Lower leg skin (tissue), 3 donors: ENCODE measurements around the gene CCDC33.

Experiments
- CTCF ChIP-seq, 3 donors: fragments of 450-650 bp; IDR thresholded peaks; one replicate each; pipeline ENCODE4 v1.5.1; 2016; ENCODE audit warnings: antibody characterized with exemption in 3 of 3, mild to moderate bottlenecking in 3 of 3, moderate library complexity in 2 of 3
- POLR2A ChIP-seq, 2 donors: fragments of 450-650 bp; IDR thresholded peaks; one replicate each; pipeline ENCODE4 v1.6.1; 2016 to 2017; ENCODE audit warnings: antibody characterized with exemption in 2 of 2, mild to moderate bottlenecking in 1 of 2, moderate library complexity in 1 of 2

GRCh38 chr15:74251131-74251811, 15.1 kb downstream of the CCDC33 start:
- TF ChIP-seq CTCF (IDR thresholded peaks at IDR 0.05) (no peak), POLR2A (IDR thresholded peaks at IDR 0.05) (no peak)
